NCI-H2081 (cell line): ENCODE data around the gene LSAMP.
A peak's percentile ranks its signal among the peaks of the same experiment; 100 is the strongest.
"Not testable (repeated sequence)": the region's sequence is repeated elsewhere in the genome, so short reads cannot be mapped to it uniquely, and the experiment has no call there.

Experiments
- DNase-seq, 2 experiments: peaks; one replicate each; lab custom pipeline; 2025; lab: John Stamatoyannopoulos, UW

Gene LSAMP

GRCh38 chr3:116111765-116112164 is 333.5 kb downstream of the LSAMP start:
- no peak for DNase-seq

GRCh38 chr3:116103868-116104530 is 341.3 kb downstream of the LSAMP start:
- DNase-seq = no peak

- no peak for DNase-seq
Observed at GRCh38 chr3:116102037-116102436, 343.2 kb downstream of the LSAMP start.

GRCh38 chr3:116097226-116097625 is 348.1 kb downstream of the LSAMP start:
- no peak for DNase-seq

GRCh38 chr3:116096631-116097030 is 348.7 kb downstream of the LSAMP start:
- DNase-seq = no peak

- no peak for DNase-seq
Observed at GRCh38 chr3:116093374-116093773, 351.9 kb downstream of the LSAMP start.

GRCh38 chr3:116087426-116087825 is 357.9 kb downstream of the LSAMP start:
- DNase-seq = no peak

GRCh38 chr3:116084999-116085791 is 360.1 kb downstream of the LSAMP start:
- no peak for DNase-seq

- DNase-seq = no peak
Observed at GRCh38 chr3:116083683-116084082, 361.6 kb downstream of the LSAMP start.

- DNase-seq = no peak
Observed at GRCh38 chr3:116078561-116078960, 366.7 kb downstream of the LSAMP start.

- DNase-seq = no peak
Observed at GRCh38 chr3:116077557-116077956, 367.7 kb downstream of the LSAMP start.

GRCh38 chr3:116077059-116077458 is 368.2 kb downstream of the LSAMP start:
- no peak for DNase-seq

GRCh38 chr3:116070516-116071278 is 374.6 kb downstream of the LSAMP start:
- DNase-seq = not testable (repeated sequence)

- DNase-seq = no peak
Observed at GRCh38 chr3:116070061-116070460, 375.2 kb downstream of the LSAMP start.

GRCh38 chr3:116069024-116069423 is 376.3 kb downstream of the LSAMP start:
- no peak for DNase-seq

GRCh38 chr3:116067326-116067725 is 378.0 kb downstream of the LSAMP start:
- peak in 1 of 2 experiments; percentile 16 for DNase-seq

- DNase-seq = no peak
Observed at GRCh38 chr3:116065501-116065900, 379.8 kb downstream of the LSAMP start.

GRCh38 chr3:116064646-116065045 is 380.6 kb downstream of the LSAMP start:
- DNase-seq = no peak

- peak; percentile 14 to 63 for DNase-seq
Observed at GRCh38 chr3:116059421-116060096, 385.7 kb downstream of the LSAMP start.

GRCh38 chr3:116058844-116059243 is 386.4 kb downstream of the LSAMP start:
- DNase-seq = no peak

- no peak for DNase-seq
Observed at GRCh38 chr3:116057400-116058006, 387.8 kb downstream of the LSAMP start.

- no peak for DNase-seq
Observed at GRCh38 chr3:116056280-116056679, 389.0 kb downstream of the LSAMP start.
